Left ventricle myocardium inferior (tissue), 1 donor: ENCODE measurements around the gene METTL27. TPM values are rescaled to one million over a fixed set of nuclear protein-coding genes. Genes with fewer than 3 reads are reported as not detected.
A peak's percentile ranks its signal among the peaks of the same experiment; 100 is the strongest.

Experiments
- DNase-seq: peaks from one replicate; pipeline ENCODE4 v3.0.0-alpha.2; 2020
- H3K27ac ChIP-seq: fragments of 200-600 bp; replicated peaks from 2 replicates; pipeline ENCODE4 v1.8.0; 2021
- H3K27me3 ChIP-seq: fragments of 200-600 bp; 2 replicates; pipeline ENCODE4 v1.8.0; 2021; ENCODE audit warnings: low read depth
- H3K36me3 ChIP-seq: fragments of 200-600 bp; 2 replicates; pipeline ENCODE4 v1.8.0; 2021
- H3K4me1 ChIP-seq: fragments of 200-600 bp; 2 replicates; pipeline ENCODE4 v1.8.0; 2021
- H3K4me3 ChIP-seq: fragments of 200-600 bp; 2 replicates; pipeline ENCODE4 v1.8.0; 2021; ENCODE audit warnings: mild to moderate bottlenecking, moderate library complexity
- H3K9me3 ChIP-seq: fragments of 200-600 bp; replicated peaks from 2 replicates; pipeline ENCODE4 v1.8.0; 2021
- CTCF ChIP-seq: fragments of 200-600 bp; IDR thresholded peaks from 2 replicates; pipeline ENCODE4 v1.8.0; 2021; ENCODE audit warnings: antibody characterized with exemption, mild to moderate bottlenecking, borderline replicate concordance
- intact Hi-C: fragments of 100-400 bp; cut with micrococcal nuclease; formaldehyde crosslinking; loops from one replicate; pipeline ENCODE4 v1.11.0; 2022
- total RNA-seq: library from RNA; stranded (reverse); fragmentation: NEBNext Ultra II Directional; extraction: Animal tissue kit (Norgen Biotek cat#: 25700); gene quantifications from one replicate; pipeline ENCODE4 v1.2.1, GENCODE V29; 2021
- donor health status: DM: no; HTN: yes; CAD: no; lungs with severe emphysema.

METTL27 gene
- total RNA-seq, 1 donor from 2014 or later: 0.44 TPM

- no peak for DNase-seq
- TF ChIP-seq CTCF: no peak
- H3K9me3 ChIP-seq: peaks cover 12% of the 10 kb centered on the region
- H3K27ac ChIP-seq: no peak overlapping the region
- H3K27me3 ChIP-seq: peaks cover 66% of the 10 kb centered on the region
- H3K4me3 ChIP-seq: no peak overlapping the region
- no peaks in the 10 kb centered on the region for H3K4me1 ChIP-seq
- intact Hi-C loops: loop anchor here (5.0 kb wide), 1 partner anchor 39 kb away; no protein-coding TSS in a partner anchor
- no peaks in the 10 kb centered on the region for H3K36me3 ChIP-seq
These were observed 29.3 kb downstream of the METTL27 start for GRCh38 chr7:73812996-73813395.

- peaks cover 61% of the 10 kb centered on the region for H3K27me3 ChIP-seq
- peak; percentile 49 for DNase-seq
- intact Hi-C loops: loop anchor here (5.0 kb wide), 1 partner anchor 41 kb away; no protein-coding TSS in a partner anchor
These were observed 30.6 kb downstream of the METTL27 start for GRCh38 chr7:73811760-73812168.

GRCh38 chr7:73810998-73811360 is 31.3 kb downstream of the METTL27 start:
- Histone ChIP-seq H3K9me3 (peaks cover 12% of the 10 kb centered on the region), H3K27ac (no peak overlapping the region), H3K27me3 (peaks cover 54% of the 10 kb centered on the region), H3K4me1 (no peaks in the 10 kb centered on the region), H3K4me3 (no peak overlapping the region), H3K36me3 (no peaks in the 10 kb centered on the region)
- TF ChIP-seq CTCF: no peak
- intact Hi-C loops: loop anchor here (5.0 kb wide), 1 partner anchor 41 kb away; no protein-coding TSS in a partner anchor
- DNase-seq: no peak

More at GRCh38 chr7:73811760-73812168, 30.6 kb downstream of the METTL27 start:
- Histone ChIP-seq H3K4me3 (no peak overlapping the region), H3K4me1 (no peaks in the 10 kb centered on the region), H3K9me3 (peaks cover 12% of the 10 kb centered on the region), H3K27ac (no peak overlapping the region), H3K36me3 (no peaks in the 10 kb centered on the region)
- peak; percentile 82 for TF ChIP-seq CTCF

- H3K27me3 ChIP-seq: peaks cover 41% of the 10 kb centered on the region
- no peak overlapping the region for H3K27ac ChIP-seq
- intact Hi-C loops: no loop called here
- H3K9me3 ChIP-seq: peaks cover 12% of the 10 kb centered on the region
- no peak for DNase-seq
- no peak overlapping the region for H3K4me3 ChIP-seq
- H3K36me3 ChIP-seq: no peaks in the 10 kb centered on the region
- no peak for TF ChIP-seq CTCF
- no peaks in the 10 kb centered on the region for H3K4me1 ChIP-seq
These were observed 32.8 kb downstream of the METTL27 start for GRCh38 chr7:73809467-73809951.

GRCh38 chr7:73802459-73802858 is 39.9 kb downstream of the METTL27 start:
- Histone ChIP-seq H3K9me3 (no peaks in the 10 kb centered on the region), H3K36me3 (no peaks in the 10 kb centered on the region), H3K4me1 (no peaks in the 10 kb centered on the region), H3K4me3 (no peak overlapping the region), H3K27me3 (peaks cover 7% of the 10 kb centered on the region), H3K27ac (no peak overlapping the region)
- no peak for DNase-seq
- TF ChIP-seq CTCF: no peak
- intact Hi-C loops: no loop called here
